Measurements from ENCODE around the gene MYO9B. TPM values are rescaled to one million over a fixed set of nuclear protein-coding genes. Genes with fewer than 3 reads are reported as not detected.

The MYO9B gene
- total RNA-seq, 1 donor from 2014 or later: 38.1 TPM

GRCh38 chr19:17197666-17198065 lies 122.1 kb downstream of the MYO9B start:
- intact Hi-C loops (cut with micrococcal nuclease): no loop called here
- ATAC-seq (no peak), DNase-seq (no peak)

GRCh38 chr19:17200408-17201079 lies 125.0 kb downstream of the MYO9B start:
- ATAC-seq (no peak), DNase-seq (peak; percentile 42)
- intact Hi-C loops (cut with micrococcal nuclease): no loop called here

- ATAC-seq (no peak), DNase-seq (peak; percentile 26)
- intact Hi-C loops (cut with micrococcal nuclease): no loop called here
Measured at GRCh38 chr19:17202249-17202648, 126.7 kb downstream of the MYO9B start.

- DNase-seq (no peak), ATAC-seq (no peak)
- intact Hi-C loops (cut with micrococcal nuclease): no loop called here
Measured at GRCh38 chr19:17202713-17203112, 127.1 kb downstream of the MYO9B start.

GRCh38 chr19:17205237-17206140 lies 129.9 kb downstream of the MYO9B start:
- peak; percentile 78 for DNase-seq
- peak; percentile 65 for ATAC-seq
- intact Hi-C loops (cut with micrococcal nuclease): no loop called here

- ATAC-seq (no peak), DNase-seq (peak; percentile 27)
- intact Hi-C loops (cut with micrococcal nuclease): no loop called here
Measured at GRCh38 chr19:17206736-17207581, 131.4 kb downstream of the MYO9B start.

- DNase-seq (peak; percentile 38), ATAC-seq (no peak)
- intact Hi-C loops (cut with micrococcal nuclease): no loop called here
Measured at GRCh38 chr19:17209126-17210036, 133.8 kb downstream of the MYO9B start.

GRCh38 chr19:17210296-17210695 lies 134.7 kb downstream of the MYO9B start:
- intact Hi-C loops (cut with micrococcal nuclease): no loop called here
- no peak for ATAC-seq
- DNase-seq: peak; percentile 33

- DNase-seq (peak; percentile 26), ATAC-seq (no peak)
- intact Hi-C loops (cut with micrococcal nuclease): no loop called here
Measured at GRCh38 chr19:17211547-17212446, 136.2 kb downstream of the MYO9B start.

GRCh38 chr19:17213334-17213733 lies 137.8 kb downstream of the MYO9B start:
- ATAC-seq (no peak), DNase-seq (peak; percentile 19)
- intact Hi-C loops (cut with micrococcal nuclease): no loop called here

- intact Hi-C loops (cut with micrococcal nuclease): no loop called here
- ATAC-seq: no peak
Measured at GRCh38 chr19:17214508-17215126, 139.0 kb downstream of the MYO9B start.

GRCh38 chr19:17215127-17215971 lies 139.8 kb downstream of the MYO9B start, which contains the start of gene USE1:
TSS of gene USE1 (plus strand) at chr19:17215357. CDS start at chr19:17215406, 49 bp downstream.
- DNase-seq (peak; percentile 93), ATAC-seq (peak; percentile 95)
- intact Hi-C loops (cut with micrococcal nuclease): no loop called here

More at GRCh38 chr19:17214508-17215126, 139.0 kb downstream of the MYO9B start:
- DNase-seq: no peak

GRCh38 chr19:17216058-17216670 lies 140.6 kb downstream of the MYO9B start:
- DNase-seq (peak; percentile 52), ATAC-seq (no peak)
- intact Hi-C loops (cut with micrococcal nuclease): no loop called here

GRCh38 chr19:17219286-17219685 lies 143.7 kb downstream of the MYO9B start:
- no peak for ATAC-seq
- intact Hi-C loops (cut with micrococcal nuclease): no loop called here
- DNase-seq: no peak

- ATAC-seq: peak; percentile 6
- peak; percentile 48 for DNase-seq
- intact Hi-C loops (cut with micrococcal nuclease): no loop called here
Measured at GRCh38 chr19:17220207-17220758, 144.7 kb downstream of the MYO9B start.
